ENCODE results near the gene HLX. TPM values are rescaled to one million over a fixed set of nuclear protein-coding genes. Genes with fewer than 3 reads are reported as not detected.

HLX gene
- total RNA-seq, 1 donor from 2014 or later = 18.5 TPM

- intact Hi-C loops (cut with DNase I) = loop anchor here (10.0 kb wide), 1 partner anchor 151 kb away; no protein-coding TSS in a partner anchor
- no peak for DNase-seq
- peak overlapping the region; percentile 47 for H3K4me3 ChIP-seq
These were observed 14.4 kb downstream of the HLX start for GRCh38 chr1:220893701-220894024.

GRCh38 chr1:220894025-220894923 is 15.0 kb downstream of the HLX start:
- Histone ChIP-seq H3K4me3 (peak overlapping the region; percentile 47), H3K27ac (no peak overlapping the region), H3K36me3 (no peaks in the 10 kb centered on the region), H3K9me3 (no peaks in the 10 kb centered on the region), H3K27me3 (ENCODE audit: low read depth) (peaks cover 56% of the 10 kb centered on the region), H3K4me1 (peaks cover 12% of the 10 kb centered on the region)
- no peak for DNase-seq
- intact Hi-C loops (cut with DNase I) = loop anchor here (10.0 kb wide), 1 partner anchor 151 kb away; no protein-coding TSS in a partner anchor
- peak; percentile 37 to 55 for ATAC-seq
- TF ChIP-seq CTCF (IDR thresholded peaks at IDR 0.05) = no peak

More at GRCh38 chr1:220893701-220894024, 14.4 kb downstream of the HLX start:
- peak in 1 of 2 donors; percentile 23 for ATAC-seq
- no peak overlapping the region for H3K27ac ChIP-seq
- H3K4me1 ChIP-seq = peaks cover 12% of the 10 kb centered on the region
- TF ChIP-seq CTCF (IDR thresholded peaks at IDR 0.05) = no peak
- H3K36me3 ChIP-seq = no peaks in the 10 kb centered on the region
- H3K27me3 ChIP-seq (ENCODE audit: low read depth) = peaks cover 61% of the 10 kb centered on the region
- no peaks in the 10 kb centered on the region for H3K9me3 ChIP-seq

GRCh38 chr1:220894924-220895256 is 15.6 kb downstream of the HLX start:
- ATAC-seq (peak; percentile 11 to 32), DNase-seq (no peak)
- Histone ChIP-seq H3K36me3 (no peaks in the 10 kb centered on the region), H3K9me3 (no peaks in the 10 kb centered on the region), H3K4me1 (peaks cover 12% of the 10 kb centered on the region), H3K27me3 (ENCODE audit: low read depth) (peaks cover 56% of the 10 kb centered on the region), H3K27ac (no peak overlapping the region), H3K4me3 (no peak overlapping the region)
- TF ChIP-seq CTCF (IDR thresholded peaks at IDR 0.05) = no peak
- intact Hi-C loops (cut with DNase I) = loop anchor here (10.0 kb wide), 1 partner anchor 150 kb away; no protein-coding TSS in a partner anchor

GRCh38 chr1:220895412-220895946 is 16.2 kb downstream of the HLX start:
- H3K27me3 ChIP-seq (ENCODE audit: low read depth) = peaks cover 52% of the 10 kb centered on the region
- no peak overlapping the region for H3K27ac ChIP-seq
- ATAC-seq (no peak), DNase-seq (no peak)
- no peaks in the 10 kb centered on the region for H3K36me3 ChIP-seq
- H3K4me1 ChIP-seq = peaks cover 12% of the 10 kb centered on the region
- intact Hi-C loops (cut with DNase I) = loop anchor here (10.0 kb wide), 1 partner anchor 149 kb away; no protein-coding TSS in a partner anchor
- no peak for TF ChIP-seq CTCF (IDR thresholded peaks at IDR 0.05)
- H3K4me3 ChIP-seq = no peak overlapping the region
- H3K9me3 ChIP-seq = no peaks in the 10 kb centered on the region

- DNase-seq (no peak), ATAC-seq (no peak)
- TF ChIP-seq CTCF (IDR thresholded peaks at IDR 0.05) = no peak
- no peak overlapping the region for H3K4me3 ChIP-seq
- peaks cover 12% of the 10 kb centered on the region for H3K4me1 ChIP-seq
- H3K27me3 ChIP-seq (ENCODE audit: low read depth) = peaks cover 48% of the 10 kb centered on the region
- intact Hi-C loops (cut with DNase I) = loop anchor here (10.0 kb wide), 1 partner anchor 149 kb away; no protein-coding TSS in a partner anchor
- no peak overlapping the region for H3K27ac ChIP-seq
- H3K9me3 ChIP-seq = no peaks in the 10 kb centered on the region
- H3K36me3 ChIP-seq = no peaks in the 10 kb centered on the region
These were observed 16.8 kb downstream of the HLX start for GRCh38 chr1:220896092-220896491.
